OCI-LY1 (cell line): ENCODE results near the gene TTC16.

Source experiments
- CTCF ChIP-seq: fragments of 200-600 bp; sonication (generic), shearing (Covaris generic); IDR thresholded peaks from 2 replicates; pipeline ENCODE4 v1.5.1; 2017; ENCODE audit warnings: mild to moderate bottlenecking, antibody characterized with exemption, low read length, moderate library complexity, mixed read lengths
- EZH2 ChIP-seq: fragments of 200-600 bp; sonication (generic), shearing (Covaris generic); IDR thresholded peaks from 2 replicates; pipeline ENCODE4 v1.8.0; 2017; ENCODE audit warnings: borderline replicate concordance, mixed run types, mild to moderate bottlenecking, antibody characterized with exemption, low read length, moderate library complexity, mixed read lengths

GRCh38 chr9:127744398-127745110 lies 28.7 kb downstream of the TTC16 start:
- TF ChIP-seq CTCF (no peak), EZH2 (no peak)
